C4-2B (cell line): ENCODE measurements around the gene SLC38A5.

Experiments used
- CTCF ChIP-seq: fragments of 450-650 bp; conservative IDR thresholded peaks from 2 replicates; pipeline ENCODE4 v1.5.1; 2017; ENCODE audit warnings: mild to moderate bottlenecking
- ZFX ChIP-seq: fragments of 450-650 bp; IDR thresholded peaks from 2 replicates; pipeline ENCODE4 v1.6.1; 2017

GRCh38 chrX:48460606-48461005 lies 9.5 kb downstream of the SLC38A5 start:
- TF ChIP-seq CTCF (no peak), ZFX (no peak)
